ENCODE data around the gene AKIRIN2.
A peak's percentile ranks its signal among the peaks of the same experiment; 100 is the strongest.

AKIRIN2 gene

GRCh38 chr6:87701676-87702588 is at the start of gene AKIRIN2:
Gene AKIRIN2 (minus strand): TSS chr6:87702233. CDS start chr6:87701684, 549 bp downstream.
- peak within 1 kb of the TSS; percentile 94 for H3K4me3 ChIP-seq (ENCODE audit: low read depth, low read length)
- peaks cover 19% of the 10 kb centered on the region for H3K4me1 ChIP-seq (ENCODE audit: control insufficient read depth, insufficient read depth, low read length)
- peak within 1 kb of the TSS; percentile 97 for H3K27ac ChIP-seq (ENCODE audit: low read depth, low read length)

GRCh38 chr6:87747646-87748045 is 45.6 kb upstream of the AKIRIN2 start:
- H3K9me3 ChIP-seq (ENCODE audit: control insufficient read depth, insufficient read depth, low read length) = no peaks in the 10 kb centered on the region
- no peak overlapping the region for H3K4me3 ChIP-seq (ENCODE audit: low read depth, low read length)
- no peak overlapping the region for H3K9ac ChIP-seq (ENCODE audit: low read depth, low read length)
- no peak overlapping the region for H3K27ac ChIP-seq (ENCODE audit: low read depth, low read length)
- no peaks in the 10 kb centered on the region for H3K4me1 ChIP-seq (ENCODE audit: control insufficient read depth, insufficient read depth, low read length)
- H3K27me3 ChIP-seq (ENCODE audit: control insufficient read depth, insufficient read depth, low read length) = no peaks in the 10 kb centered on the region
- no peaks in the 10 kb centered on the region for H3K36me3 ChIP-seq (ENCODE audit: control insufficient read depth, insufficient read depth, low read length)

More at GRCh38 chr6:87701676-87702588, at the start of gene AKIRIN2:
- Histone ChIP-seq H3K9ac (ENCODE audit: low read depth, low read length) (peak within 1 kb of the TSS; percentile 97), H3K27me3 (ENCODE audit: control insufficient read depth, insufficient read depth, low read length) (no peaks in the 10 kb centered on the region), H3K36me3 (ENCODE audit: control insufficient read depth, insufficient read depth, low read length) (peaks cover 8% of the 10 kb centered on the region), H3K9me3 (ENCODE audit: control insufficient read depth, insufficient read depth, low read length) (no peaks in the 10 kb centered on the region)

- Histone ChIP-seq H3K4me3 (ENCODE audit: low read depth, low read length) (no peak overlapping the region), H3K9ac (ENCODE audit: low read depth, low read length) (no peak overlapping the region), H3K27me3 (ENCODE audit: control insufficient read depth, insufficient read depth, low read length) (no peaks in the 10 kb centered on the region), H3K4me1 (ENCODE audit: control insufficient read depth, insufficient read depth, low read length) (no peaks in the 10 kb centered on the region), H3K9me3 (ENCODE audit: control insufficient read depth, insufficient read depth, low read length) (no peaks in the 10 kb centered on the region), H3K27ac (ENCODE audit: low read depth, low read length) (no peak overlapping the region), H3K36me3 (ENCODE audit: control insufficient read depth, insufficient read depth, low read length) (no peaks in the 10 kb centered on the region)
Observed at GRCh38 chr6:87745966-87746721, 44.1 kb upstream of the AKIRIN2 start.

- Histone ChIP-seq H3K9ac (ENCODE audit: low read depth, low read length) (no peak overlapping the region), H3K27me3 (ENCODE audit: control insufficient read depth, insufficient read depth, low read length) (no peaks in the 10 kb centered on the region), H3K9me3 (ENCODE audit: control insufficient read depth, insufficient read depth, low read length) (no peaks in the 10 kb centered on the region), H3K4me3 (ENCODE audit: low read depth, low read length) (no peak overlapping the region), H3K36me3 (ENCODE audit: control insufficient read depth, insufficient read depth, low read length) (no peaks in the 10 kb centered on the region), H3K27ac (ENCODE audit: low read depth, low read length) (no peak overlapping the region), H3K4me1 (ENCODE audit: control insufficient read depth, insufficient read depth, low read length) (no peaks in the 10 kb centered on the region)
Observed at GRCh38 chr6:87743454-87743853, 41.4 kb upstream of the AKIRIN2 start.

- Histone ChIP-seq H3K9me3 (ENCODE audit: control insufficient read depth, insufficient read depth, low read length) (no peaks in the 10 kb centered on the region), H3K4me3 (ENCODE audit: low read depth, low read length) (no peak overlapping the region), H3K27ac (ENCODE audit: low read depth, low read length) (no peak overlapping the region), H3K36me3 (ENCODE audit: control insufficient read depth, insufficient read depth, low read length) (no peaks in the 10 kb centered on the region), H3K4me1 (ENCODE audit: control insufficient read depth, insufficient read depth, low read length) (no peaks in the 10 kb centered on the region), H3K9ac (ENCODE audit: low read depth, low read length) (no peak overlapping the region), H3K27me3 (ENCODE audit: control insufficient read depth, insufficient read depth, low read length) (no peaks in the 10 kb centered on the region)
Observed at GRCh38 chr6:87742106-87742505, 40.1 kb upstream of the AKIRIN2 start.

GRCh38 chr6:87741001-87741650 is 39.1 kb upstream of the AKIRIN2 start:
- no peak overlapping the region for H3K4me3 ChIP-seq (ENCODE audit: low read depth, low read length)
- H3K9ac ChIP-seq (ENCODE audit: low read depth, low read length) = no peak overlapping the region

GRCh38 chr6:87738744-87739143 is 36.7 kb upstream of the AKIRIN2 start:
- no peaks in the 10 kb centered on the region for H3K9me3 ChIP-seq (ENCODE audit: control insufficient read depth, insufficient read depth, low read length)
- H3K4me1 ChIP-seq (ENCODE audit: control insufficient read depth, insufficient read depth, low read length) = no peaks in the 10 kb centered on the region
- H3K27ac ChIP-seq (ENCODE audit: low read depth, low read length) = no peak overlapping the region
- H3K36me3 ChIP-seq (ENCODE audit: control insufficient read depth, insufficient read depth, low read length) = no peaks in the 10 kb centered on the region
- no peak overlapping the region for H3K9ac ChIP-seq (ENCODE audit: low read depth, low read length)
- no peaks in the 10 kb centered on the region for H3K27me3 ChIP-seq (ENCODE audit: control insufficient read depth, insufficient read depth, low read length)
- no peak overlapping the region for H3K4me3 ChIP-seq (ENCODE audit: low read depth, low read length)

More at GRCh38 chr6:87741001-87741650, 39.1 kb upstream of the AKIRIN2 start:
- Histone ChIP-seq H3K27me3 (ENCODE audit: control insufficient read depth, insufficient read depth, low read length) (no peaks in the 10 kb centered on the region), H3K4me1 (ENCODE audit: control insufficient read depth, insufficient read depth, low read length) (no peaks in the 10 kb centered on the region), H3K27ac (ENCODE audit: low read depth, low read length) (no peak overlapping the region), H3K36me3 (ENCODE audit: control insufficient read depth, insufficient read depth, low read length) (no peaks in the 10 kb centered on the region), H3K9me3 (ENCODE audit: control insufficient read depth, insufficient read depth, low read length) (no peaks in the 10 kb centered on the region)

- H3K27me3 ChIP-seq (ENCODE audit: control insufficient read depth, insufficient read depth, low read length) = no peaks in the 10 kb centered on the region
- no peak overlapping the region for H3K27ac ChIP-seq (ENCODE audit: low read depth, low read length)
- no peaks in the 10 kb centered on the region for H3K36me3 ChIP-seq (ENCODE audit: control insufficient read depth, insufficient read depth, low read length)
- H3K9ac ChIP-seq (ENCODE audit: low read depth, low read length) = no peak overlapping the region
- no peaks in the 10 kb centered on the region for H3K4me1 ChIP-seq (ENCODE audit: control insufficient read depth, insufficient read depth, low read length)
- H3K9me3 ChIP-seq (ENCODE audit: control insufficient read depth, insufficient read depth, low read length) = no peaks in the 10 kb centered on the region
- no peak overlapping the region for H3K4me3 ChIP-seq (ENCODE audit: low read depth, low read length)
Observed at GRCh38 chr6:87738000-87738399, 36.0 kb upstream of the AKIRIN2 start.

- Histone ChIP-seq H3K4me3 (ENCODE audit: low read depth, low read length) (no peak overlapping the region), H3K9ac (ENCODE audit: low read depth, low read length) (no peak overlapping the region), H3K4me1 (ENCODE audit: control insufficient read depth, insufficient read depth, low read length) (no peaks in the 10 kb centered on the region), H3K36me3 (ENCODE audit: control insufficient read depth, insufficient read depth, low read length) (no peaks in the 10 kb centered on the region), H3K27ac (ENCODE audit: low read depth, low read length) (no peak overlapping the region), H3K27me3 (ENCODE audit: control insufficient read depth, insufficient read depth, low read length) (no peaks in the 10 kb centered on the region), H3K9me3 (ENCODE audit: control insufficient read depth, insufficient read depth, low read length) (no peaks in the 10 kb centered on the region)
Observed at GRCh38 chr6:87736809-87737540, 34.9 kb upstream of the AKIRIN2 start.

- Histone ChIP-seq H3K9me3 (ENCODE audit: control insufficient read depth, insufficient read depth, low read length) (no peaks in the 10 kb centered on the region), H3K9ac (ENCODE audit: low read depth, low read length) (no peak overlapping the region), H3K4me1 (ENCODE audit: control insufficient read depth, insufficient read depth, low read length) (no peaks in the 10 kb centered on the region), H3K36me3 (ENCODE audit: control insufficient read depth, insufficient read depth, low read length) (no peaks in the 10 kb centered on the region), H3K4me3 (ENCODE audit: low read depth, low read length) (no peak overlapping the region), H3K27ac (ENCODE audit: low read depth, low read length) (no peak overlapping the region), H3K27me3 (ENCODE audit: control insufficient read depth, insufficient read depth, low read length) (no peaks in the 10 kb centered on the region)
Observed at GRCh38 chr6:87731818-87732661, 30.0 kb upstream of the AKIRIN2 start.

Data from HUES48 (cell line).